CD4-positive, CD25-positive, alpha-beta regulatory T cell (primary cell): ENCODE measurements around the gene EXOC4. TPM values are rescaled to one million over a fixed set of nuclear protein-coding genes. Genes with fewer than 3 reads are reported as not detected.

Experiments used
- ATAC-seq, 2 donors: fragments of 150-1000 bp; cut with Tn5 transposase; one replicate each; pipeline ENCODE4 v1.10.0; 2021; ENCODE audit warnings: low read depth in 2 of 2, moderate number of reproducible peaks in 2 of 2, moderate library complexity in 1 of 2
- DNase-seq, 3 donors: peaks; one replicate each; pipeline versions ENCODE4 v3.0.0 to v3.0.0-alpha.2; 2012 to 2022; ENCODE audit warnings: mixed read lengths in 1 of 3
- H3K27ac ChIP-seq: one replicate; pipeline ENCODE4 v1.7.0; 2013; ENCODE audit warnings: mild to moderate bottlenecking, low read length; ENCODE audit not compliant: insufficient read depth, poor library complexity, severe bottlenecking
- H3K27me3 ChIP-seq: one replicate; pipeline ENCODE4 v1.7.0; 2013; ENCODE audit warnings: low read length; ENCODE audit not compliant: control insufficient read depth, insufficient read depth
- H3K36me3 ChIP-seq: one replicate; pipeline ENCODE4 v1.7.0; 2013; ENCODE audit warnings: mild to moderate bottlenecking, low read length, moderate library complexity; ENCODE audit not compliant: control insufficient read depth, insufficient read depth
- H3K4me1 ChIP-seq: 2 replicates; pipeline ENCODE4 v1.7.0; 2013; ENCODE audit warnings: mild to moderate bottlenecking, low read length; ENCODE audit not compliant: insufficient read depth, control insufficient read depth, poor library complexity, severe bottlenecking
- H3K4me3 ChIP-seq: one replicate; pipeline ENCODE4 v1.7.0; 2013; ENCODE audit warnings: low read depth, mild to moderate bottlenecking, low read length, moderate library complexity
- H3K9me3 ChIP-seq, 2 experiments: 1 replicate in 1 of 2; 2 replicates in 1 of 2; pipeline ENCODE4 v1.7.0; 2013; ENCODE audit warnings: low read length in 2 of 2, mild to moderate bottlenecking in 1 of 2, moderate library complexity in 1 of 2; ENCODE audit not compliant: control insufficient read depth in 2 of 2
- H3K27ac Mint-ChIP-seq, 3 donors: one replicate each; pipeline ENCODE4 v1.8.0; 2020 to 2022; ENCODE audit warnings: mild to moderate bottlenecking in 3 of 3, mixed read lengths in 3 of 3, moderate library complexity in 2 of 3
- H3K27me3 Mint-ChIP-seq: one replicate; pipeline ENCODE4 v1.8.0; 2022; ENCODE audit warnings: mild to moderate bottlenecking, mixed read lengths
- H3K36me3 Mint-ChIP-seq: one replicate; pipeline ENCODE4 v1.8.0; 2020; ENCODE audit warnings: mixed read lengths
- H3K4me1 Mint-ChIP-seq, 4 donors: one replicate each; pipeline ENCODE4 v1.8.0; 2020 to 2022; ENCODE audit warnings: mixed read lengths in 4 of 4, mild to moderate bottlenecking in 1 of 4
- H3K4me3 Mint-ChIP-seq, 4 donors: one replicate each; pipeline ENCODE4 v1.8.0; 2020 to 2022; ENCODE audit warnings: mild to moderate bottlenecking in 4 of 4, mixed read lengths in 4 of 4, moderate library complexity in 3 of 4
- H3K9me3 Mint-ChIP-seq, 7 donors: one replicate each; pipeline ENCODE4 v1.8.0; 2020 to 2022; ENCODE audit warnings: mixed read lengths in 7 of 7, mild to moderate bottlenecking in 3 of 7, moderate library complexity in 2 of 7
- polyA plus RNA-seq, 4 donors: library from polyadenylated mRNA; unstranded; fragments of 300-500 nt; fragmentation: Illumina TruSeq; gene quantifications; one replicate each; pipeline ENCODE4 v1.2.3, GENCODE V29; 2021
- total RNA-seq: library from RNA; stranded (reverse); gene quantifications from one replicate; pipeline ENCODE4 v1.2.3, GENCODE V29; 2022

EXOC4 gene
- total and polyA plus RNA-seq, 5 donors from 2014 or later: 39.1 to 118 (median 52.2) TPM

DNA sequence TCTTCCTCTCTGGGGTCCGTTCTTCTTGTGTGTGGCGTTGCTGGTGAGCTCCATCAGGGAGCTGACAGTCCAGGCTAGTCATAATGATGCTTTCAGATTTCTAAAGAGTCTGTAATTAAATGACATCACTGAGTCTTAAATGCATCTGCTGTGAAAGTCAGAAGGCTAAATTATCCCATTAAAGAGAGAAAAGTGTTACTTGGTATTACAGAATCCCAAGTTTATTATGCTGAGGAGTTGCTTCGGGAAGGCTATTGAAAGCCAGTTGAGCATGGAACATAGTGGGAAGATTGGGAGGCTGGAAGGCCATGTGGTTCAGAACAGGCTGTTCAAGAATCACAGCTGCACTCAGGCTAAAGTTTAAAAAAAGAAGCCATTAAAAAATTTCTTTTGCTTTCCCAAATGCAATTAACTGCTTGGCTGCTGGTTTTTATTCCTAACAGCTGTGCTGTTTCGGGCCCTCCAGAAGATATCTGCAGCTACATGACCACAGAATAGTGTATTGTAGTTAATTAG is 531.7 kb downstream of the EXOC4 start:
- peaks cover 0 to 2% (median 0%) of the 10 kb centered on the region in 4 donors for H3K4me1 Mint-ChIP-seq
- no peak overlapping the region for H3K4me3 Mint-ChIP-seq
- DNase-seq (no peak), ATAC-seq (no peak)
- no peaks in the 10 kb centered on the region for H3K36me3 ChIP-seq
- peaks cover 28% of the 10 kb centered on the region for H3K36me3 Mint-ChIP-seq
- H3K27ac ChIP-seq: no peak overlapping the region
- H3K9me3 ChIP-seq: no peaks in the 10 kb centered on the region
- no peak overlapping the region for H3K27ac Mint-ChIP-seq
- H3K4me1 ChIP-seq: no peaks in the 10 kb centered on the region
- no peaks in the 10 kb centered on the region for H3K27me3 Mint-ChIP-seq
- no peak overlapping the region for H3K4me3 ChIP-seq
- no peaks in the 10 kb centered on the region for H3K27me3 ChIP-seq
- H3K9me3 Mint-ChIP-seq: peaks cover 0 to 3% (median 0%) of the 10 kb centered on the region in 7 donors

DNA sequence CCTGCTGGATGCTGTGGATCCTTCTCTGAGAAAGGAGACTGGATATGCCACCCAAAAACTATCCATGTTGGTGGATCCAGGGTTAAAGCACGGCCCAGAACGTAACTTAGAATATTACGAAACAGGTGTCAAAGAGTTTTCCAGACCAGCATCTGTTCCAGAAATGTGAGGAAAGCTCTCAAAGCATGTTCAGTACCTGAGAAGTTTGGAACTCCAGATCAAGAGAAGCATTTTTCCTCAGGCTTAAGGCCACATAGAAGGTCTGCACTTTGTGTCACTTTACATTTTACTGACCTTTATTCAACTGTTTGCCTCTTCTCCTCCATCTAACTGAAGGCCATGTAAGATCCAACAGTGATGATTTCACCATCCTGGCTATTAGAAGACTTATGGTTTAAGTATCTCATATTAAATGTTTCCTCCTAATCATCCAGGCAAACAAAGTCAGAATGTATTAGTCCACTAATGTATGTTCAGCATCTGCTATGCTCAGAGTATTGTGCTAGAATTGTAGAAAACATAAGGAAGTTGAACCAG is 533.6 kb downstream of the EXOC4 start:
- DNase-seq (no peak), ATAC-seq (no peak)
- H3K9me3 Mint-ChIP-seq: peaks cover 0 to 1% (median 0%) of the 10 kb centered on the region in 7 donors
- no peaks in the 10 kb centered on the region for H3K36me3 ChIP-seq
- no peaks in the 10 kb centered on the region for H3K27me3 ChIP-seq
- H3K27me3 Mint-ChIP-seq: no peaks in the 10 kb centered on the region
- H3K27ac Mint-ChIP-seq: no peak overlapping the region
- H3K9me3 ChIP-seq: no peaks in the 10 kb centered on the region
- H3K4me3 Mint-ChIP-seq: no peak overlapping the region
- H3K36me3 Mint-ChIP-seq: peaks cover 25% of the 10 kb centered on the region
- no peak overlapping the region for H3K4me3 ChIP-seq
- H3K4me1 ChIP-seq: no peaks in the 10 kb centered on the region
- H3K4me1 Mint-ChIP-seq: peaks cover 0 to 3% (median 0%) of the 10 kb centered on the region in 4 donors
- H3K27ac ChIP-seq: no peak overlapping the region

- DNase-seq: no peak
- no peaks in the 10 kb centered on the region for H3K4me1 ChIP-seq
- no peak overlapping the region for H3K4me3 ChIP-seq
- no peaks in the 10 kb centered on the region for H3K27me3 Mint-ChIP-seq
- no peak overlapping the region for H3K27ac Mint-ChIP-seq
- H3K36me3 Mint-ChIP-seq: peaks cover 23% of the 10 kb centered on the region
- H3K27me3 ChIP-seq: no peaks in the 10 kb centered on the region
- no peak overlapping the region for H3K4me3 Mint-ChIP-seq
- no peaks in the 10 kb centered on the region for H3K9me3 Mint-ChIP-seq
- H3K36me3 ChIP-seq: no peaks in the 10 kb centered on the region
- ATAC-seq: no peak
- no peaks in the 10 kb centered on the region for H3K9me3 ChIP-seq
- H3K27ac ChIP-seq: no peak overlapping the region
- peaks cover 0 to 3% (median 0%) of the 10 kb centered on the region in 4 donors for H3K4me1 Mint-ChIP-seq
Observed at GRCh38 chr7:133789974-133790373, 537.1 kb downstream of the EXOC4 start.

DNA sequence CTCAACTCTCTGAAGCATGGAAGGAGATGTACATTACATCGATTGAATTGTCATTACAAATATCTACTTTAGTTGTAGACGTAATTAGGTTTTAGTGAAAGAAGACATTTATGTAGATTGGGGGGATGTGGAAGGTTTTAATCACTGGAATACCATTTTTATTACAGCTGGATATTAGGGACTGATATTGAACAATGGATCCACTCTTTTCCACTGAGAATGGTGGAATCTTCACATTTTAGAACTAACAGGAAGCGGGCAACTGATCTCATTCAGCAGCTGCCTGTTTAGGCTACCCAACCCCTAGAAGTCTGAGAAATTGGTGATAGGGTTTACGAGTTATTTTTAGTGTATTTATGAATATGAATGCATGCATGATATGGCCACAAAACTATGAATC is 538.0 kb downstream of the EXOC4 start:
- peaks cover 23% of the 10 kb centered on the region for H3K36me3 Mint-ChIP-seq
- DNase-seq (no peak), ATAC-seq (no peak)
- H3K9me3 Mint-ChIP-seq: no peaks in the 10 kb centered on the region
- H3K4me1 Mint-ChIP-seq: peaks cover 0 to 3% (median 0%) of the 10 kb centered on the region in 4 donors
- Histone ChIP-seq H3K36me3 (no peaks in the 10 kb centered on the region), H3K4me3 (no peak overlapping the region), H3K27me3 (no peaks in the 10 kb centered on the region), H3K4me1 (no peaks in the 10 kb centered on the region), H3K9me3 (no peaks in the 10 kb centered on the region), H3K27ac (no peak overlapping the region)
- H3K27ac Mint-ChIP-seq: no peak overlapping the region
- H3K4me3 Mint-ChIP-seq: no peak overlapping the region
- H3K27me3 Mint-ChIP-seq: no peaks in the 10 kb centered on the region

GRCh38 chr7:133794479-133794878 is 541.6 kb downstream of the EXOC4 start:
- ATAC-seq: no peak

DNA sequence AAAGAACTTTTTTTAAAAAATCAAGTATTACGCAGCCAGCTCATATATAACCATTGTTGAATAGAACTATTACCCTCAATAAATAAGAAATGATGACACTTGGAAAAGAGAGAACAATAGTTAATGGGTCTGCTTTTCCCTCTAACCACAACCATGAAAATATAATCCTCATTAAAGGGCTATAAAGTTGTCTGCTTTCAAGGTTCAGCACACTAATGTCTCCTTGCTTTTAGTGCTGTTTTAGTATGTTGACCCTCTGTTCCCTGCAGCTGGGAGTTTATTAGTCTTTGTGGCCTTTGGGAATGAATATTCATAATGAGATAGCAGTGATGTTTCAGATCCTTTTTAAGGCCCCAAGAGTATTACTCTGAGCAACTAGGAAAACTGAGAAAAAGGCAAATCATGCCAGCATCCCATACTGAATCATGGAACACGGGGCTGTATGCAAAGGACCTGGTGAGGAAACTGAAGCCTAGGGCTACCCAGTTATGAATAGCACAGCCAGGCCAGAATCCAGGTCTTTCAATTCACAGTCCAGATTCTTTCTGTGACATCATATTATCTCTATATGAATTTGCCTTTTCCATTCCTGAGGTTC is 542.3 kb downstream of the EXOC4 start:
- peaks cover 0 to 4% (median 0%) of the 10 kb centered on the region in 4 donors for H3K4me1 Mint-ChIP-seq
- DNase-seq: no peak

More at GRCh38 chr7:133794479-133794878, 541.6 kb downstream of the EXOC4 start:
- Mint-ChIP-seq H3K27ac (no peak overlapping the region), H3K36me3 (peaks cover 17% of the 10 kb centered on the region), H3K4me1 (peaks cover 0 to 5% (median 0%) of the 10 kb centered on the region in 4 donors), H3K4me3 (no peak overlapping the region), H3K27me3 (no peaks in the 10 kb centered on the region), H3K9me3 (no peaks in the 10 kb centered on the region)
- Histone ChIP-seq H3K27ac (no peak overlapping the region), H3K9me3 (no peaks in the 10 kb centered on the region), H3K36me3 (no peaks in the 10 kb centered on the region), H3K4me3 (no peak overlapping the region), H3K27me3 (no peaks in the 10 kb centered on the region), H3K4me1 (no peaks in the 10 kb centered on the region)
- no peak for DNase-seq

GRCh38 chr7:133796782-133797745 is 544.2 kb downstream of the EXOC4 start:
- H3K27ac ChIP-seq: no peak overlapping the region
- no peak overlapping the region for H3K27ac Mint-ChIP-seq
- H3K4me1 ChIP-seq: no peaks in the 10 kb centered on the region
- no peaks in the 10 kb centered on the region for H3K27me3 ChIP-seq
- no peaks in the 10 kb centered on the region for H3K36me3 ChIP-seq
- H3K27me3 Mint-ChIP-seq: no peaks in the 10 kb centered on the region
- peaks cover 0 to 4% (median 0%) of the 10 kb centered on the region in 4 donors for H3K4me1 Mint-ChIP-seq
- H3K9me3 ChIP-seq: no peaks in the 10 kb centered on the region
- no peak overlapping the region for H3K4me3 ChIP-seq
- H3K36me3 Mint-ChIP-seq: peaks cover 14% of the 10 kb centered on the region
- no peaks in the 10 kb centered on the region for H3K9me3 Mint-ChIP-seq
- no peak overlapping the region for H3K4me3 Mint-ChIP-seq
- no peak for ATAC-seq
- DNase-seq: no peak

More for the DNA sequence above, 542.3 kb downstream of the EXOC4 start:
- H3K36me3 ChIP-seq: no peaks in the 10 kb centered on the region
- no peaks in the 10 kb centered on the region for H3K4me1 ChIP-seq
- Mint-ChIP-seq H3K27ac (no peak overlapping the region), H3K36me3 (peaks cover 17% of the 10 kb centered on the region), H3K4me3 (no peak overlapping the region), H3K9me3 (no peaks in the 10 kb centered on the region), H3K27me3 (no peaks in the 10 kb centered on the region)
- no peak overlapping the region for H3K4me3 ChIP-seq
- ATAC-seq: no peak
- no peaks in the 10 kb centered on the region for H3K27me3 ChIP-seq
- H3K27ac ChIP-seq: no peak overlapping the region
- H3K9me3 ChIP-seq: no peaks in the 10 kb centered on the region
